NCI-H460 (cell line): Measurements from ENCODE around the gene CRYAA. TPM values are rescaled to one million over a fixed set of nuclear protein-coding genes. Genes with fewer than 3 reads are reported as not detected.

ENCODE experiments used
- DNase-seq: peaks from one replicate; pipeline ENCODE4 v3.0.0-alpha.2; 2016; ENCODE audit warnings: low read depth; ENCODE audit errors: extremely low read depth
- total RNA-seq: library from RNA; depleted of rRNA; stranded (reverse); fragments of >200 nt; shearing (Covaris generic); gene quantifications from 2 replicates; pipeline ENCODE4 v1.2.3, GENCODE V29; 2014; rRNA removed

Gene CRYAA
- total RNA-seq, 1 experiment from 2014 or later, result not detected

- no peak for DNase-seq
Measured at GRCh38 chr21:43198376-43198775, 29.6 kb downstream of the CRYAA start.

GRCh38 chr21:43201491-43201890, 32.7 kb downstream of the CRYAA start:
- no peak for DNase-seq

- DNase-seq, result no peak
Measured at GRCh38 chr21:43203591-43203990, 34.8 kb downstream of the CRYAA start.

- no peak for DNase-seq
Measured at GRCh38 chr21:43204638-43205037, 35.8 kb downstream of the CRYAA start.

GRCh38 chr21:43206231-43207042, 37.6 kb downstream of the CRYAA start:
- DNase-seq, result no peak

- DNase-seq, result no peak
Measured at GRCh38 chr21:43207043-43207315, 38.2 kb downstream of the CRYAA start.

- no peak for DNase-seq
Measured at GRCh38 chr21:43207868-43208267, 39.1 kb downstream of the CRYAA start.

GRCh38 chr21:43208561-43209332, 39.9 kb downstream of the CRYAA start:
- no peak for DNase-seq

- peak; percentile 75 for DNase-seq
Measured at GRCh38 chr21:43209575-43210453, 41.0 kb downstream of the CRYAA start.

- no peak for DNase-seq
Measured at GRCh38 chr21:43210454-43211071, 41.8 kb downstream of the CRYAA start.

GRCh38 chr21:43211072-43211759, 42.4 kb downstream of the CRYAA start:
- peak; percentile 47 for DNase-seq

GRCh38 chr21:43211760-43212115, 42.9 kb downstream of the CRYAA start:
- no peak for DNase-seq

Other genes starting within 250 kb of the CRYAA start
- gene ERVH48-1, start 243.4 kb upstream of the CRYAA start, total RNA-seq, result not detected in 2 replicates
- 9.7 and 9.8 TPM in 2 replicates for gene PKNOX1, start 194.4 kb upstream of the CRYAA start, total RNA-seq
- gene CBS, start 93.2 kb upstream of the CRYAA start, total RNA-seq, result 44.9 and 46.2 TPM in 2 replicates
- gene U2AF1, start 61.4 kb upstream of the CRYAA start, total RNA-seq, result 23.2 and 26.8 TPM in 2 replicates